HepG2 (cell line): ENCODE results near the gene WDR81. TPM values are rescaled to one million over a fixed set of nuclear protein-coding genes. Genes with fewer than 3 reads are reported as not detected.

Experiments used
- ARID3A ChIP-seq: IDR thresholded peaks from 2 replicates; pipeline ENCODE4 v1.6.1; 2012; ENCODE audit warnings: low read depth, low read length, improper control_type of control experiment
- CCDC6 ChIP-seq: sonication (generic); formaldehyde crosslinking; IDR thresholded peaks from 2 replicates; pipeline ENCODE4 v1.8.1; 2022; ENCODE audit warnings: mild to moderate bottlenecking, missing genetic modification reagents, moderate library complexity
- ISL2 ChIP-seq: sonication (generic); formaldehyde crosslinking; IDR thresholded peaks from 2 replicates; pipeline ENCODE4 v1.5.0; 2020; ENCODE audit warnings: missing genetic modification reagents
- KAT8 ChIP-seq: IDR thresholded peaks from 2 replicates; pipeline ENCODE4 v1.6.1; 2016; ENCODE audit warnings: missing genetic modification reagents, missing compliant biosample characterization
- MIXL1 ChIP-seq: IDR thresholded peaks from 2 replicates; pipeline ENCODE4 v1.6.1; 2016
- ONECUT2 ChIP-seq: sonication (generic); formaldehyde crosslinking; IDR thresholded peaks from 2 replicates; pipeline ENCODE4 v1.4.0; 2020; ENCODE audit warnings: missing genetic modification reagents
- PTBP1 ChIP-seq: fragments of 200-400 bp; formaldehyde crosslinking; IDR thresholded peaks from 2 replicates; pipeline ENCODE4 v1.6.1; 2018; ENCODE audit warnings: low read length, low read depth; ENCODE audit not compliant: poor library complexity, severe bottlenecking
- SUZ12 ChIP-seq: fragments of 150-350 bp; IDR thresholded peaks from 2 replicates; pipeline ENCODE4 v1.6.1; 2014; ENCODE audit warnings: low read depth, low read length
- TEF ChIP-seq: sonication (generic); formaldehyde crosslinking; IDR thresholded peaks from 2 replicates; pipeline ENCODE4 v1.5.0; 2020; ENCODE audit warnings: missing genetic modification reagents
- ZBTB4 ChIP-seq: sonication (generic); formaldehyde crosslinking; IDR thresholded peaks from 2 replicates; pipeline ENCODE4 v1.4.0; 2020; ENCODE audit warnings: missing genetic modification reagents, mild to moderate bottlenecking, borderline replicate concordance
- ZNF569 ChIP-seq: sonication (generic); formaldehyde crosslinking; IDR thresholded peaks from 2 replicates; pipeline ENCODE4 v1.5.0; 2020; ENCODE audit warnings: mild to moderate bottlenecking, missing genetic modification reagents, moderate library complexity, borderline replicate concordance
- ZNF670 ChIP-seq: sonication (generic); formaldehyde crosslinking; IDR thresholded peaks from 2 replicates; pipeline ENCODE4 v1.8.0; 2022; ENCODE audit warnings: mild to moderate bottlenecking, missing genetic modification reagents, borderline replicate concordance
- ZNF776 ChIP-seq: sonication (generic); formaldehyde crosslinking; IDR thresholded peaks from 2 replicates; pipeline ENCODE4 v1.4.0; 2020; ENCODE audit warnings: mild to moderate bottlenecking, missing genetic modification reagents
- ZSCAN31 ChIP-seq: sonication (generic); formaldehyde crosslinking; IDR thresholded peaks from 2 replicates; pipeline ENCODE4 v1.5.0; 2020; ENCODE audit warnings: low read depth, mild to moderate bottlenecking, missing genetic modification reagents
- polyA plus RNA-seq, 8 experiments: library from polyadenylated mRNA; depleted of rRNA in 3 of 8; stranded (reverse) in 7 of 8; unstranded in 1 of 8; fragments of >200 nt; fragmentation: Illumina TruSeq in 4 of 8; extraction: Trizol in 4 of 8; gene quantifications; 2 replicates each; pipeline versions ENCODE4 v1.2.1 to v1.2.3, GENCODE V29; 2011 to 2016; ENCODE audit warnings: low read depth in 4 of 8, missing spikeins in 1 of 8, mixed read lengths in 1 of 8; ENCODE audit not compliant: insufficient read depth in 1 of 8
- total RNA-seq, 5 experiments: library from RNA; depleted of rRNA; stranded (reverse); fragments of >200 nt; fragmentation: Illumina TruSeq; extraction: Trizol; gene quantifications; 2 replicates each; pipeline ENCODE4 v1.2.3, GENCODE V29; 2016; ENCODE audit warnings: low read depth in 1 of 5
- TF ChIP-seq, protein P1 (sequence below): sonication (generic); formaldehyde crosslinking; IDR thresholded peaks from 2 replicates; pipeline ENCODE4 v1.4.0; 2020; ENCODE audit warnings: missing genetic modification reagents
- TF ChIP-seq, protein P2 (sequence below): sonication (generic); formaldehyde crosslinking; IDR thresholded peaks from 2 replicates; pipeline ENCODE4 v1.8.0; 2022; ENCODE audit warnings: mild to moderate bottlenecking, missing genetic modification reagents

WDR81 gene
- total and polyA plus RNA-seq, 2 of the 13 experiments (the other 11 are each of a cell fraction or from before 2014, with no cell fraction given): 9.1 to 16.7 TPM

- TF ChIP-seq ZBTB4 (CRISPR knock-in tag): peak; percentile 49
- TF ChIP-seq, protein P1, sequence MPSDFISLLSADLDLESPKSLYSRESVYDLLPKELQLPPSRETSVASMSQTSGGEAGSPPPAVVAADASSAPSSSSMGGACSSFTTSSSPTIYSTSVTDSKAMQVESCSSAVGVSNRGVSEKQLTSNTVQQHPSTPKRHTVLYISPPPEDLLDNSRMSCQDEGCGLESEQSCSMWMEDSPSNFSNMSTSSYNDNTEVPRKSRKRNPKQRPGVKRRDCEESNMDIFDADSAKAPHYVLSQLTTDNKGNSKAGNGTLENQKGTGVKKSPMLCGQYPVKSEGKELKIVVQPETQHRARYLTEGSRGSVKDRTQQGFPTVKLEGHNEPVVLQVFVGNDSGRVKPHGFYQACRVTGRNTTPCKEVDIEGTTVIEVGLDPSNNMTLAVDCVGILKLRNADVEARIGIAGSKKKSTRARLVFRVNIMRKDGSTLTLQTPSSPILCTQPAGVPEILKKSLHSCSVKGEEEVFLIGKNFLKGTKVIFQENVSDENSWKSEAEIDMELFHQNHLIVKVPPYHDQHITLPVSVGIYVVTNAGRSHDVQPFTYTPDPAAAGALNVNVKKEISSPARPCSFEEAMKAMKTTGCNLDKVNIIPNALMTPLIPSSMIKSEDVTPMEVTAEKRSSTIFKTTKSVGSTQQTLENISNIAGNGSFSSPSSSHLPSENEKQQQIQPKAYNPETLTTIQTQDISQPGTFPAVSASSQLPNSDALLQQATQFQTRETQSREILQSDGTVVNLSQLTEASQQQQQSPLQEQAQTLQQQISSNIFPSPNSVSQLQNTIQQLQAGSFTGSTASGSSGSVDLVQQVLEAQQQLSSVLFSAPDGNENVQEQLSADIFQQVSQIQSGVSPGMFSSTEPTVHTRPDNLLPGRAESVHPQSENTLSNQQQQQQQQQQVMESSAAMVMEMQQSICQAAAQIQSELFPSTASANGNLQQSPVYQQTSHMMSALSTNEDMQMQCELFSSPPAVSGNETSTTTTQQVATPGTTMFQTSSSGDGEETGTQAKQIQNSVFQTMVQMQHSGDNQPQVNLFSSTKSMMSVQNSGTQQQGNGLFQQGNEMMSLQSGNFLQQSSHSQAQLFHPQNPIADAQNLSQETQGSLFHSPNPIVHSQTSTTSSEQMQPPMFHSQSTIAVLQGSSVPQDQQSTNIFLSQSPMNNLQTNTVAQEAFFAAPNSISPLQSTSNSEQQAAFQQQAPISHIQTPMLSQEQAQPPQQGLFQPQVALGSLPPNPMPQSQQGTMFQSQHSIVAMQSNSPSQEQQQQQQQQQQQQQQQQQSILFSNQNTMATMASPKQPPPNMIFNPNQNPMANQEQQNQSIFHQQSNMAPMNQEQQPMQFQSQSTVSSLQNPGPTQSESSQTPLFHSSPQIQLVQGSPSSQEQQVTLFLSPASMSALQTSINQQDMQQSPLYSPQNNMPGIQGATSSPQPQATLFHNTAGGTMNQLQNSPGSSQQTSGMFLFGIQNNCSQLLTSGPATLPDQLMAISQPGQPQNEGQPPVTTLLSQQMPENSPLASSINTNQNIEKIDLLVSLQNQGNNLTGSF (CRISPR knock-in tag): peak; percentile 49; the same call in 1 of the 2 replicates
- TF ChIP-seq SUZ12: no peak
- peak; percentile 79 for TF ChIP-seq KAT8 (CRISPR knock-in tag)
- TF ChIP-seq ZNF776: no peak
- TF ChIP-seq ZNF670 (CRISPR knock-in tag): peak; percentile 92
- TF ChIP-seq PTBP1: no peak
- no peak for TF ChIP-seq ZNF569 (CRISPR knock-in tag)
- TF ChIP-seq ISL2 (CRISPR knock-in tag): peak; percentile 90
- no peak for TF ChIP-seq TEF (CRISPR knock-in tag)
- peak; percentile 48 for TF ChIP-seq ARID3A
- TF ChIP-seq CCDC6: peak; percentile 83
- TF ChIP-seq, protein P2, sequence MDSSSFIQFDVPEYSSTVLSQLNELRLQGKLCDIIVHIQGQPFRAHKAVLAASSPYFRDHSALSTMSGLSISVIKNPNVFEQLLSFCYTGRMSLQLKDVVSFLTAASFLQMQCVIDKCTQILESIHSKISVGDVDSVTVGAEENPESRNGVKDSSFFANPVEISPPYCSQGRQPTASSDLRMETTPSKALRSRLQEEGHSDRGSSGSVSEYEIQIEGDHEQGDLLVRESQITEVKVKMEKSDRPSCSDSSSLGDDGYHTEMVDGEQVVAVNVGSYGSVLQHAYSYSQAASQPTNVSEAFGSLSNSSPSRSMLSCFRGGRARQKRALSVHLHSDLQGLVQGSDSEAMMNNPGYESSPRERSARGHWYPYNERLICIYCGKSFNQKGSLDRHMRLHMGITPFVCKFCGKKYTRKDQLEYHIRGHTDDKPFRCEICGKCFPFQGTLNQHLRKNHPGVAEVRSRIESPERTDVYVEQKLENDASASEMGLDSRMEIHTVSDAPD: 0 out of 2 replicates have a peak, but pooled peaks have one; percentile 59
- 0 out of 2 replicates have a peak, but pooled peaks have one; percentile 17 for TF ChIP-seq ONECUT2
- TF ChIP-seq MIXL1 (CRISPR knock-in tag): peak; percentile 94
- TF ChIP-seq ZSCAN31 (CRISPR knock-in tag): peak; percentile 59
Observed at GRCh38 chr17:1736348-1737281, 12.1 kb downstream of the WDR81 start (continued).
